Glutamatergic neuron (in vitro differentiated cells): ENCODE results near the gene PADI1. TPM values are rescaled to one million over a fixed set of nuclear protein-coding genes. Genes with fewer than 3 reads are reported as not detected.

Source experiments
- DNase-seq: peaks from one replicate; pipeline ENCODE4 v3.0.0; 2022
- H3K27ac Mint-ChIP-seq: one replicate; pipeline ENCODE4 v1.8.0; 2020; ENCODE audit warnings: mild to moderate bottlenecking, mixed read lengths, inconsistent platforms; ENCODE audit not compliant: unreplicated experiment
- H3K27me3 Mint-ChIP-seq: one replicate; pipeline ENCODE4 v1.8.0; 2020; ENCODE audit warnings: mild to moderate bottlenecking, moderate library complexity, mixed read lengths, inconsistent platforms; ENCODE audit not compliant: unreplicated experiment
- H3K36me3 Mint-ChIP-seq: one replicate; pipeline ENCODE4 v1.8.0; 2020; ENCODE audit warnings: mild to moderate bottlenecking, mixed read lengths, inconsistent platforms; ENCODE audit not compliant: unreplicated experiment
- H3K4me1 Mint-ChIP-seq: one replicate; pipeline ENCODE4 v1.8.0; 2020; ENCODE audit warnings: mild to moderate bottlenecking, low read depth, mixed read lengths, inconsistent platforms; ENCODE audit not compliant: unreplicated experiment
- H3K4me3 Mint-ChIP-seq: one replicate; pipeline ENCODE4 v1.8.0; 2020; ENCODE audit warnings: mild to moderate bottlenecking, mixed read lengths, inconsistent platforms; ENCODE audit not compliant: unreplicated experiment
- H3K9me3 Mint-ChIP-seq: one replicate; pipeline ENCODE4 v1.8.0; 2020; ENCODE audit warnings: mild to moderate bottlenecking, moderate library complexity, mixed read lengths, inconsistent platforms; ENCODE audit not compliant: unreplicated experiment
- CTCF ChIP-seq: fragments of 200-600 bp; sonication (generic); IDR thresholded peaks from one replicate; pipeline ENCODE4 v1.5.0; 2021; ENCODE audit not compliant: partially characterized antibody, unreplicated experiment
- total RNA-seq: library from RNA; stranded (reverse); fragmentation: NEBNext Ultra II Directional; extraction: Animal tissue kit (Norgen Biotek cat#: 25700); gene quantifications from one replicate; pipeline ENCODE4 v1.2.1, GENCODE V29; 2021; ENCODE audit not compliant: unreplicated experiment

PADI1 gene
- total RNA-seq, 1 donor from 2014 or later = not detected

GRCh38 chr1:17201201-17202021 lies 3.5 kb upstream of the PADI1 start:
- H3K27me3 Mint-ChIP-seq = peaks cover 6% of the 10 kb centered on the region
- H3K9me3 Mint-ChIP-seq = peaks cover 6% of the 10 kb centered on the region
- TF ChIP-seq CTCF = no peak
- no peaks in the 10 kb centered on the region for H3K4me1 Mint-ChIP-seq
- no peak for DNase-seq
- H3K36me3 Mint-ChIP-seq = no peaks in the 10 kb centered on the region
- H3K27ac Mint-ChIP-seq = no peak overlapping the region
- no peak overlapping the region for H3K4me3 Mint-ChIP-seq

GRCh38 chr1:17205652-17206051 lies 724 bp downstream of the PADI1 start:
- no peak overlapping the region for H3K4me3 Mint-ChIP-seq
- TF ChIP-seq CTCF = no peak
- H3K4me1 Mint-ChIP-seq = no peaks in the 10 kb centered on the region
- no peak overlapping the region for H3K27ac Mint-ChIP-seq
- H3K9me3 Mint-ChIP-seq = peaks cover 6% of the 10 kb centered on the region
- no peak for DNase-seq
- H3K27me3 Mint-ChIP-seq = peaks cover 5% of the 10 kb centered on the region
- H3K36me3 Mint-ChIP-seq = no peaks in the 10 kb centered on the region

- no peak for DNase-seq
- no peak for TF ChIP-seq CTCF
- no peak overlapping the region for H3K4me3 Mint-ChIP-seq
- no peaks in the 10 kb centered on the region for H3K36me3 Mint-ChIP-seq
- H3K4me1 Mint-ChIP-seq = no peaks in the 10 kb centered on the region
- H3K27me3 Mint-ChIP-seq = peaks cover 5% of the 10 kb centered on the region
- peaks cover 6% of the 10 kb centered on the region for H3K9me3 Mint-ChIP-seq
- H3K27ac Mint-ChIP-seq = no peak overlapping the region
Observed at GRCh38 chr1:17206196-17206595, 1.3 kb downstream of the PADI1 start.

- H3K4me3 Mint-ChIP-seq = no peak overlapping the region
- peaks cover 5% of the 10 kb centered on the region for H3K27me3 Mint-ChIP-seq
- H3K4me1 Mint-ChIP-seq = no peaks in the 10 kb centered on the region
- no peak overlapping the region for H3K27ac Mint-ChIP-seq
- DNase-seq = no peak
- H3K9me3 Mint-ChIP-seq = peaks cover 6% of the 10 kb centered on the region
- TF ChIP-seq CTCF = no peak
- no peaks in the 10 kb centered on the region for H3K36me3 Mint-ChIP-seq
Observed at GRCh38 chr1:17207046-17207445, 2.1 kb downstream of the PADI1 start.

- Mint-ChIP-seq H3K4me3 (no peak overlapping the region), H3K27me3 (peaks cover 5% of the 10 kb centered on the region), H3K9me3 (peaks cover 6% of the 10 kb centered on the region), H3K4me1 (no peaks in the 10 kb centered on the region), H3K27ac (no peak overlapping the region), H3K36me3 (no peaks in the 10 kb centered on the region)
- no peak for TF ChIP-seq CTCF
- no peak for DNase-seq
Observed at GRCh38 chr1:17207540-17207939, 2.6 kb downstream of the PADI1 start.
